ENCODE results near the gene NTF4.

Gene NTF4

DNA sequence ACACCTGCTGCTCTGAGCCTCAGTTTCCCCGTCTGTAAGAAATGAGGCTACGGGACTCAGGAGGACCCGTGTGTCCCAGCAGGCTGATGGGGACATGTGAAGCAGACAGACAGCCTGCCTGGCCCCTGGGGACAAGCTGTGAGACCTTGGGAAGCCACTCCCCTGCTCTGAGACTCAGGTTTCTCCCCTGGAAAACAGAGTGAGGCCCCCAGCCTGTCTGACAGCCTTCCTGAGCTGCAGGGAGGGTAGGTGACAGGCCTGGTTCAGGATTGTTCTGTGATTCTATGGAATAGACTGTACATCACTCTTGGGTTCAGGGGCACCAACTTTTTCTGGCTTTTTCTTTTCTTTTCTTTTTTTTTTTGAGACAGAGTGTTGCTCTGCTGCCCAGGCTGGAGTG, 2.9 kb upstream of the NTF4 start:
- Histone ChIP-seq H3K36me3 (ENCODE audit: insufficient read depth) (no peaks in the 10 kb centered on the region), H3K27me3 (ENCODE audit: insufficient read depth, low read depth) (peaks cover 84% of the 10 kb centered on the region), H3K4me3 (IDR thresholded peaks at IDR 0.05; ENCODE audit: insufficient read depth, low read depth, low read length) (no peak overlapping the region), H2AFZ (ENCODE audit: low read depth) (no peak overlapping the region), H3K4me2 (no peak overlapping the region), H3K27ac (no peak overlapping the region), H3K4me1 (ENCODE audit: low read depth, poor library complexity, severe bottlenecking) (no peaks in the 10 kb centered on the region), H3K9ac (no peak overlapping the region), H3K79me2 (ENCODE audit: insufficient read depth, low read depth) (no peaks in the 10 kb centered on the region), H4K20me1 (ENCODE audit: insufficient read depth) (no peaks in the 10 kb centered on the region)
- TF ChIP-seq, protein P1, sequence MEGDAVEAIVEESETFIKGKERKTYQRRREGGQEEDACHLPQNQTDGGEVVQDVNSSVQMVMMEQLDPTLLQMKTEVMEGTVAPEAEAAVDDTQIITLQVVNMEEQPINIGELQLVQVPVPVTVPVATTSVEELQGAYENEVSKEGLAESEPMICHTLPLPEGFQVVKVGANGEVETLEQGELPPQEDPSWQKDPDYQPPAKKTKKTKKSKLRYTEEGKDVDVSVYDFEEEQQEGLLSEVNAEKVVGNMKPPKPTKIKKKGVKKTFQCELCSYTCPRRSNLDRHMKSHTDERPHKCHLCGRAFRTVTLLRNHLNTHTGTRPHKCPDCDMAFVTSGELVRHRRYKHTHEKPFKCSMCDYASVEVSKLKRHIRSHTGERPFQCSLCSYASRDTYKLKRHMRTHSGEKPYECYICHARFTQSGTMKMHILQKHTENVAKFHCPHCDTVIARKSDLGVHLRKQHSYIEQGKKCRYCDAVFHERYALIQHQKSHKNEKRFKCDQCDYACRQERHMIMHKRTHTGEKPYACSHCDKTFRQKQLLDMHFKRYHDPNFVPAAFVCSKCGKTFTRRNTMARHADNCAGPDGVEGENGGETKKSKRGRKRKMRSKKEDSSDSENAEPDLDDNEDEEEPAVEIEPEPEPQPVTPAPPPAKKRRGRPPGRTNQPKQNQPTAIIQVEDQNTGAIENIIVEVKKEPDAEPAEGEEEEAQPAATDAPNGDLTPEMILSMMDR (conservative IDR thresholded peaks at IDR 0.05; ENCODE audit: low read depth, low read length): no peak

DNA sequence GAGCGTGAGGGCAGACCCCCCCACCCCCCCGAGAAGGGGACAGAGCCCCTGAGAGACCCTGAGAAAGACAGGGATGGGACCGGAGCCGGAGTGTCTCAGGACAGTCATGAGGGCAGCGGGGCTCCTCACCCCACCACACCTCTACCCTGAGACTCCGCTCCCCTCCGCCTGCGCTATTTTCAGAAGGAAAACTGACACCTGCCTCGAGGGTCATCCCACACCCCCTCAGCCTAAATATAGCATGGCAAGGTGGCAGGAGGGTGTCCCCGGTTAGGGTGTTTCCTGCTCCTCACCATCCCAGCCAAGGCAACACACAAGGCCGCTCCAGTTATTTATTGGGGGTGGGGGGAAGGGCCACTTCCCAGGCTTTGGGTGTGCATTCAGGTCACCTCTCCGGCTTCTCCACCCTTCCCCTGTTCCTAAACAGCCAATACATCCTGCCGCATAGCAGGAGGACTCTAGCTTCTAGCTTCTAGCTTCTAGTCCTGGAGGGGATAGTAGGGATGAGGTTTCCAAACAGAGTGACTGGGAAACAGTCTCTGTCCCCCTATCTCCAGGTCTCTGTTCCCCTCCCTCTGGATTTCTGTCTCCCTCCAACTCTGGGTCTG, 1.4 kb upstream of the NTF4 start:
- Histone ChIP-seq H2AFZ (ENCODE audit: low read depth) (no peak overlapping the region), H4K20me1 (ENCODE audit: insufficient read depth) (no peaks in the 10 kb centered on the region), H3K79me2 (ENCODE audit: insufficient read depth, low read depth) (no peaks in the 10 kb centered on the region), H3K4me3 (IDR thresholded peaks at IDR 0.05; ENCODE audit: insufficient read depth, low read depth, low read length) (no peak overlapping the region), H3K27me3 (ENCODE audit: insufficient read depth, low read depth) (peaks cover 92% of the 10 kb centered on the region), H3K4me1 (ENCODE audit: low read depth, poor library complexity, severe bottlenecking) (no peaks in the 10 kb centered on the region), H3K4me2 (no peak overlapping the region), H3K27ac (no peak overlapping the region), H3K36me3 (ENCODE audit: insufficient read depth) (no peaks in the 10 kb centered on the region), H3K9ac (no peak overlapping the region)
- TF ChIP-seq, protein P1 (conservative IDR thresholded peaks at IDR 0.05; ENCODE audit: low read depth, low read length): no peak

DNA sequence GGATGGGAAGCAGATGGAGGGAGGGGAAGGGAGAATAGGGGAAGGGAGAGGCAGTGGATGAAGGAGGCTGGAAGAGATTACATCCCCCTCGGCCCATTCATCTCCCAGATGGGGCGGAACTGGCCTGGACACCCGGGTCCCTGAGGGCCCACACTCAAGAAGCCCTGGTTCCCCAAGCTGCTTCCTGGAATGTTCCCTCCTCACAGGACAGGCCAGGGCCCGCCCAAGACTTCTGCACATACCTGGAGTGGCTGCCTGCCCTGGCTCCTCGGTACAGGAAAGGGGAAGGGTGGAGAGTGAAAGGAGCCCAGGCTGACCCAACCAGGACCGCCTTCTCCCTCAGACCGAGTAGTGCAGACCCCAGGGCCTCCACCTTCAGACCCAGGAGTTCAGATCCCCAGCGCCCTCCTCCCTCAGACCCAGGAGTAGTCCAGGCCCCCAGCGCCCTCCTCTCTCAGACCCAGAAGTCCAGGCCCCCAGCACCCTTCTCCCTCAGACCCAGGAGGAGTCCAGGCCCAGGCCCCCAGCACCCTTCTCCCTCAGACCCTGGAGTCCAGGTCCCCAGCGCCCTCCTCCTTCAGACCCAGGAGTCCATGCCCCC, 489 bp downstream of the NTF4 start:
- H3K9ac ChIP-seq: no peak overlapping the region
- no peak overlapping the region for H2AFZ ChIP-seq (ENCODE audit: low read depth)
- TF ChIP-seq, protein P1 (conservative IDR thresholded peaks at IDR 0.05; ENCODE audit: low read depth, low read length): no peak
- H3K4me2 ChIP-seq: no peak overlapping the region
- no peaks in the 10 kb centered on the region for H3K79me2 ChIP-seq (ENCODE audit: insufficient read depth, low read depth)
- no peak overlapping the region for H3K27ac ChIP-seq
- H3K27me3 ChIP-seq (ENCODE audit: insufficient read depth, low read depth): peaks cover 92% of the 10 kb centered on the region
- no peaks in the 10 kb centered on the region for H3K36me3 ChIP-seq (ENCODE audit: insufficient read depth)
- no peak overlapping the region for H3K4me3 ChIP-seq (IDR thresholded peaks at IDR 0.05; ENCODE audit: insufficient read depth, low read depth, low read length)
- no peaks in the 10 kb centered on the region for H3K4me1 ChIP-seq (ENCODE audit: low read depth, poor library complexity, severe bottlenecking)
- H4K20me1 ChIP-seq (ENCODE audit: insufficient read depth): no peaks in the 10 kb centered on the region

DNA sequence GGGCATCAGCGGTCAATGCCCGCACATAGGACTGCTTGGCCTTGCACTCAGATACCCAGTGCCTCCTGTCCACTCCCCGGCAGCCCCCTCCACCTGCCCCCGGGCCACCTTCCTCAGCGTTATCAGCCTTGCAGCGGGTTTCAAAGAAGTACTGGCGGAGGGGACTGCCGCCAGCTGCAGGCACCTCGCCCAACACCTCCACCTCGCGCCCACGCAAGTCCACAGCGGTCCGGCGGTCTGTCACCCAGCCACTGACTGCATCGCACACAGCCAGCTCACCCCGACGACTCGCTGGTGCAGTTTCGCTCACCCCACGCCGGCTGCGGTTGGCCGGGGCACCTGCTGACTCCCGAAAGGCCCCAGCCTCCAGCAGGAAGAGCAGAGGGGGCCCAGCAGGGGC, 3.2 kb downstream of the NTF4 start:
- Histone ChIP-seq H3K4me2 (no peak overlapping the region), H3K36me3 (ENCODE audit: insufficient read depth) (no peaks in the 10 kb centered on the region), H4K20me1 (ENCODE audit: insufficient read depth) (no peaks in the 10 kb centered on the region), H3K9ac (no peak overlapping the region), H3K27me3 (ENCODE audit: insufficient read depth, low read depth) (peaks cover 93% of the 10 kb centered on the region), H3K79me2 (ENCODE audit: insufficient read depth, low read depth) (no peaks in the 10 kb centered on the region), H3K4me3 (IDR thresholded peaks at IDR 0.05; ENCODE audit: insufficient read depth, low read depth, low read length) (no peak overlapping the region), H3K4me1 (ENCODE audit: low read depth, poor library complexity, severe bottlenecking) (peaks cover 5% of the 10 kb centered on the region), H2AFZ (ENCODE audit: low read depth) (no peak overlapping the region), H3K27ac (no peak overlapping the region)
- TF ChIP-seq, protein P1 (conservative IDR thresholded peaks at IDR 0.05; ENCODE audit: low read depth, low read length): no peak
